HCT116 (cell line): ENCODE measurements around the gene GLI3. TPM values are rescaled to one million over a fixed set of nuclear protein-coding genes. Genes with fewer than 3 reads are reported as not detected.

Source experiments
- ATAC-seq: fragments of 200-7000 bp; cut with Tn5 transposase; 2 replicates; pipeline ENCODE4 v1.9.1; 2020; ENCODE audit warnings: mild to moderate bottlenecking, moderate library complexity
- BruUV-seq: library from RNA; stranded (reverse); fragments of 400-500 nt; replicated peaks from 2 replicates; lab custom pipeline; 2021; lab: Mats Ljungman, UMichigan
- CTCF ChIA-PET: fragments of 300-600 bp; sonication (Branson Sonifier 250); formaldehyde crosslinking; loops from one replicate; lab custom pipeline; 2021; ENCODE audit warnings: antibody characterized with exemption; lab: Charles Lee
- POLR2A ChIA-PET: fragments of 300-600, 350-600 bp; sonication (Branson Sonifier 250); formaldehyde crosslinking; loops from one replicate; lab custom pipeline; 2021; ENCODE audit warnings: antibody characterized with exemption; lab: Charles Lee
- RAD21 ChIA-PET, 2 experiments: fragments of 300-600 bp; sonication (Branson Sonifier 250); formaldehyde crosslinking; loops; one replicate each; lab custom pipeline; 2023; ENCODE audit warnings: low total read pairs in 2 of 2; ENCODE audit not compliant: uncharacterized antibody in 2 of 2, unreplicated experiment in 2 of 2, low non-redundant PET in 1 of 2; lab: Charles Lee
- DNase-seq: peaks from one replicate; pipeline ENCODE4 v3.0.0-alpha.2; 2010; ENCODE audit warnings: low read depth, low spot score
- H2AFZ ChIP-seq: fragments of 200-600 bp; shearing (Covaris generic), sonication (generic); 2 replicates; pipeline ENCODE4 v1.6.1; 2017; ENCODE audit warnings: low read depth, mixed run types, mixed read lengths, antibody characterized with exemption, low read length; ENCODE audit not compliant: poor library complexity, severe bottlenecking
- H3K27ac ChIP-seq: 2 replicates; pipeline ENCODE4 v1.5.1; 2012; ENCODE audit warnings: low read depth, low read length
- H3K27me3 ChIP-seq: fragments of 200-600 bp; sonication (generic); 2 replicates; pipeline ENCODE4 v1.6.1; 2016; ENCODE audit warnings: mixed run types, low read length, mixed read lengths; ENCODE audit not compliant: insufficient read depth
- H3K36me3 ChIP-seq, 2 experiments: fragments of 200-500 bp in 1 of 2; fragments of 200-600 bp in 1 of 2; sonication (Bioruptor generic) in 1 of 2; sonication (generic) in 1 of 2; 2 replicates each; pipeline versions ENCODE4 v1.5.1 to v1.6.1; 2014 to 2016; ENCODE audit warnings: low read length in 2 of 2, inconsistent platforms in 1 of 2, mixed read lengths in 1 of 2, mixed run types in 1 of 2; ENCODE audit not compliant: insufficient read depth in 2 of 2, control insufficient read depth in 1 of 2
- H3K4me1 ChIP-seq, 2 experiments: fragments of 200-600 bp in 1 of 2; sonication (generic) in 1 of 2; 2 replicates each; pipeline versions ENCODE4 v1.5.1 to v1.6.1; 2012 to 2017; ENCODE audit warnings: low read length in 2 of 2, inconsistent platforms in 1 of 2, mild to moderate bottlenecking in 1 of 2, mixed read lengths in 1 of 2, mixed run types in 1 of 2, moderate library complexity in 1 of 2; ENCODE audit not compliant: insufficient read depth in 2 of 2, control insufficient read depth in 1 of 2
- H3K4me2 ChIP-seq: fragments of 200-600 bp; sonication (generic); 2 replicates; pipeline ENCODE4 v1.6.1; 2017; ENCODE audit warnings: mixed run types, low read length, mixed read lengths
- H3K4me3 ChIP-seq, 2 experiments: fragments of 200-600 bp in 1 of 2; sonication (generic) in 1 of 2; replicated peaks in 1 of 2; 2 replicates each; pipeline ENCODE4 v1.5.1; 2011 to 2016; ENCODE audit warnings: low read length in 2 of 2, control low read depth in 1 of 2, low read depth in 1 of 2, mild to moderate bottlenecking in 1 of 2, mixed read lengths in 1 of 2, mixed run types in 1 of 2
- H3K79me2 ChIP-seq: fragments of 200-600 bp; sonication (generic); 2 replicates; pipeline ENCODE4 v1.6.1; 2017; ENCODE audit warnings: mild to moderate bottlenecking, mixed run types, low read length, moderate library complexity, mixed read lengths; ENCODE audit not compliant: insufficient read depth
- H3K9ac ChIP-seq: fragments of 200-600 bp; sonication (generic); 2 replicates; pipeline ENCODE4 v1.6.1; 2016; ENCODE audit warnings: low read length, mixed read lengths
- H3K9me2 ChIP-seq: fragments of 200-600 bp; sonication (generic), shearing (Covaris generic); 2 replicates; pipeline ENCODE4 v1.6.1; 2017; ENCODE audit warnings: mixed run types, mild to moderate bottlenecking, moderate library complexity; ENCODE audit not compliant: insufficient read depth
- H3K9me3 ChIP-seq, 2 experiments: fragments of 200-500 bp in 1 of 2; fragments of 200-600 bp in 1 of 2; sonication (Bioruptor generic) in 1 of 2; sonication (generic) in 1 of 2; 2 replicates each; pipeline ENCODE4 v1.6.1; 2014 to 2017; ENCODE audit warnings: low read length in 2 of 2, mixed read lengths in 2 of 2, inconsistent platforms in 1 of 2, low read depth in 1 of 2, mild to moderate bottlenecking in 1 of 2, mixed run types in 1 of 2, moderate library complexity in 1 of 2; ENCODE audit not compliant: control insufficient read depth in 1 of 2, insufficient read depth in 1 of 2
- H4K20me1 ChIP-seq: fragments of 200-600 bp; sonication (generic), shearing (Covaris generic); 2 replicates; pipeline ENCODE4 v1.6.1; 2017; ENCODE audit warnings: mixed run types, mild to moderate bottlenecking, moderate library complexity; ENCODE audit not compliant: insufficient read depth
- ATF3 ChIP-seq: IDR thresholded peaks from 2 replicates; pipeline ENCODE4 v1.6.1; 2012
- CBX3 ChIP-seq: IDR thresholded peaks from 2 replicates; pipeline ENCODE4 v1.6.1; 2012; ENCODE audit warnings: low read depth
- CEBPB ChIP-seq: IDR thresholded peaks from 2 replicates; pipeline ENCODE4 v1.6.1; 2012; ENCODE audit warnings: low read depth
- ELF1 ChIP-seq: IDR thresholded peaks from 2 replicates; pipeline ENCODE4 v1.6.1; 2012; ENCODE audit warnings: low read depth, borderline replicate concordance
- EZH2 ChIP-seq: fragments of 200-600 bp; sonication (generic); IDR thresholded peaks from 2 replicates; pipeline ENCODE4 v1.6.1; 2017; ENCODE audit warnings: antibody characterized with exemption, mixed run types
- FOSL1 ChIP-seq: IDR thresholded peaks from 2 replicates; pipeline ENCODE4 v1.6.1; 2012; ENCODE audit warnings: low read depth
- SP1 ChIP-seq: IDR thresholded peaks from 2 replicates; pipeline ENCODE4 v1.6.1; 2012; ENCODE audit warnings: low read depth
- SRF ChIP-seq: IDR thresholded peaks from 2 replicates; pipeline ENCODE4 v1.6.1; 2012; ENCODE audit warnings: low read depth
- TCF7L2 ChIP-seq: IDR thresholded peaks from 2 replicates; pipeline ENCODE4 v1.7.0; 2011; ENCODE audit warnings: borderline replicate concordance, inconsistent platforms; ENCODE audit not compliant: insufficient read depth, insufficient read length; ENCODE audit errors: extremely low read depth
- ZBTB33 ChIP-seq: IDR thresholded peaks from 2 replicates; pipeline ENCODE4 v1.6.1; 2011; ENCODE audit warnings: mild to moderate bottlenecking, low read length, moderate library complexity; ENCODE audit not compliant: insufficient replicate concordance; ENCODE audit errors: extremely low read depth
- ZFX ChIP-seq: fragments of 450-650 bp; IDR thresholded peaks from 2 replicates; pipeline ENCODE4 v1.6.1; 2017
- intact Hi-C: fragments of 100-400 bp; cut with micrococcal nuclease; formaldehyde crosslinking; loops from 2 replicates; pipeline ENCODE4 v1.10.0; 2022
- total RNA-seq: library from RNA; stranded (reverse); gene quantifications from one replicate; pipeline ENCODE4 v1.2.1, GENCODE V29; 2021; ENCODE audit not compliant: unreplicated experiment
- TF ChIP-seq, protein P1 (sequence below): IDR thresholded peaks from 2 replicates; pipeline ENCODE4 v1.6.1; 2012; ENCODE audit warnings: low read depth
- TF ChIP-seq, protein P2 (sequence below): IDR thresholded peaks from 2 replicates; pipeline ENCODE4 v1.6.1; 2012

The GLI3 gene
- total RNA-seq, 1 experiment from 2014 or later = 0.07 TPM

DNA sequence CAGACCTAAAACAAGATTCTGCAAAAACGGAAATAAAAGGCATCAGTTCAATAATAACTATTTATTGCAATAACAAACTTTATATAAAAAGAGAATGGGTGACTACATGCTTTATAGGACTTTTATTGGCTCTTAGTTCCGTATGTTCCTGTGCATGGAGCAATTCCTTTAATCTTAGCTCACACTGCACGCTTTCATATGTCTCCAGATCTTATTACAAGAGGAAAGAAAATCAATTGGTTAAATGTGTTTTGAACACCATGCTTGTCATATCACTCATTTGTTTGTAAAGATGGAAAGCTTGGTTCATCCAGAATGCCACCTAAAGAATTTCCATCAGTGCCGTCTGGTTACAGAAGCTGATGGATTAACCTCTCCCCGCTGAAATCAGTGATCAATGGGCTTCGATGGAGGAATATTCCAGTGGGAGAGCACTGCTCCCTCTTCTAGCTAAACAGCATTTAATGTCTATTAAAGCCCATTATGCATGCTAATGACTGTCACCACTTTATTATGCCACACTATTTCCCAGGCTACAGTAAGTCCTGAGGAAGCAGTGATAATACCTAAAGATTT lies 210.3 kb downstream of the GLI3 start:
- Histone ChIP-seq H3K9ac (no peak overlapping the region), H4K20me1 (no peaks in the 10 kb centered on the region), H3K4me1 (no peaks in the 10 kb centered on the region), H2AFZ (no peak overlapping the region), H3K36me3 (no peaks in the 10 kb centered on the region), H3K27me3 (0 out of 2 replicates have a peak, but pooled peaks cover 9% of the 10 kb centered on the region), H3K27ac (no peak overlapping the region), H3K79me2 (no peaks in the 10 kb centered on the region), H3K4me3 (no peak overlapping the region), H3K4me2 (no peak overlapping the region), H3K9me2 (no peaks in the 10 kb centered on the region)
- DNase-seq = no peak
- ChIA-PET RAD21 (no interaction called here), CTCF (interaction anchor here (1.3 kb wide), 1 partner anchor 86 kb away, joined by 3 read pairs; no protein-coding TSS in a partner anchor)
- BruUV-seq = no TSS peak
- intact Hi-C loops = no loop called here
- TF ChIP-seq SP1 (no peak), CEBPB (no peak), EZH2 (no peak), ELF1 (no peak), FOSL1 (no peak), SRF (no peak), CBX3 (no peak), ZBTB33 (no peak), ATF3 (no peak), ZFX (no peak), TCF7L2 (no peak)
- TF ChIP-seq, protein P1, sequence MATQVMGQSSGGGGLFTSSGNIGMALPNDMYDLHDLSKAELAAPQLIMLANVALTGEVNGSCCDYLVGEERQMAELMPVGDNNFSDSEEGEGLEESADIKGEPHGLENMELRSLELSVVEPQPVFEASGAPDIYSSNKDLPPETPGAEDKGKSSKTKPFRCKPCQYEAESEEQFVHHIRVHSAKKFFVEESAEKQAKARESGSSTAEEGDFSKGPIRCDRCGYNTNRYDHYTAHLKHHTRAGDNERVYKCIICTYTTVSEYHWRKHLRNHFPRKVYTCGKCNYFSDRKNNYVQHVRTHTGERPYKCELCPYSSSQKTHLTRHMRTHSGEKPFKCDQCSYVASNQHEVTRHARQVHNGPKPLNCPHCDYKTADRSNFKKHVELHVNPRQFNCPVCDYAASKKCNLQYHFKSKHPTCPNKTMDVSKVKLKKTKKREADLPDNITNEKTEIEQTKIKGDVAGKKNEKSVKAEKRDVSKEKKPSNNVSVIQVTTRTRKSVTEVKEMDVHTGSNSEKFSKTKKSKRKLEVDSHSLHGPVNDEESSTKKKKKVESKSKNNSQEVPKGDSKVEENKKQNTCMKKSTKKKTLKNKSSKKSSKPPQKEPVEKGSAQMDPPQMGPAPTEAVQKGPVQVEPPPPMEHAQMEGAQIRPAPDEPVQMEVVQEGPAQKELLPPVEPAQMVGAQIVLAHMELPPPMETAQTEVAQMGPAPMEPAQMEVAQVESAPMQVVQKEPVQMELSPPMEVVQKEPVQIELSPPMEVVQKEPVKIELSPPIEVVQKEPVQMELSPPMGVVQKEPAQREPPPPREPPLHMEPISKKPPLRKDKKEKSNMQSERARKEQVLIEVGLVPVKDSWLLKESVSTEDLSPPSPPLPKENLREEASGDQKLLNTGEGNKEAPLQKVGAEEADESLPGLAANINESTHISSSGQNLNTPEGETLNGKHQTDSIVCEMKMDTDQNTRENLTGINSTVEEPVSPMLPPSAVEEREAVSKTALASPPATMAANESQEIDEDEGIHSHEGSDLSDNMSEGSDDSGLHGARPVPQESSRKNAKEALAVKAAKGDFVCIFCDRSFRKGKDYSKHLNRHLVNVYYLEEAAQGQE = no peak
- TF ChIP-seq, protein P2, sequence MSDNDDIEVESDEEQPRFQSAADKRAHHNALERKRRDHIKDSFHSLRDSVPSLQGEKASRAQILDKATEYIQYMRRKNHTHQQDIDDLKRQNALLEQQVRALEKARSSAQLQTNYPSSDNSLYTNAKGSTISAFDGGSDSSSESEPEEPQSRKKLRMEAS = no peak
- TF ChIP-seq, all 23 proteins: peak for 0
- H3K9me3 ChIP-seq = no peaks in the 10 kb centered on the region
- no peak for ATAC-seq
- POLR2A ChIA-PET = no interaction called here
